GM21515 (cell line): Measurements from ENCODE around the gene ADORA2A.

Experiments used
- ATAC-seq: cut with Tn5 transposase; IDR thresholded peaks from one replicate; pipeline ENCODE4 v1.9.1; 2021; ENCODE audit not compliant: unreplicated experiment

Gene ADORA2A

DNA sequence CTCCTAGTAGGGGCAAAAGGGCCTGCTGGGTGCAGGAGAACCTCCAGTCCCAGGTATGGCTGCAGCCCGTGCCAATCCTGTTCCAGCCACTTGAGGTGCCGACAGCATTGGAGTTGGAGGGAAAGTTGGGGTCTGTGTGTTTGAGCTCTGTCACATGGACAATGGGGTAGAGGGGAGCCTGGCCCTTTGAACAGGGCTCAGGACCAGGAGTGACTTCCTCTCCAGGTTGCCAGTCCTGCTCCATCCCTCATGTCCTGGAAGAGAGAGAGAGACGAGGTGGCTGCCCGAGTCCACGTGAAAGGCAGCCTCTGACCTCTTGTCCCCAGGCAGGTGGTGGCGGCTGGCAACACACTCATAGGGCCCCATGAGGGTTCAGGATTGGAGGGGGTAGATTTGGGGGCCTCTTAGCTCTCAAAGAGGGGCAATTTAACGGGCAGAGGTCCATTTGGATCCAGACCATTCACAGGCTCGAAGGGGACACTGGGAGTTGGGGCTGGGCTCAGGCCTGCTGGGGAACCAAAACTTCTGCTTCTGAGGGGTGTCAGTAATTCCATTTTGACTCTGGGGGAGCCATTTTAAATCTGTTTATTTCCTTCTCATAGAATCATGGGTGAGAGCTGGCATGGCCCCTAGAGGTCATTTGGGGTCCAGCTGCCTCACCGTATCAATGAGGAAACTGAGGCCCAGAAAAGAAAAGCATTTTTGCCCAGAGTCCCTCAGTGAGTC, 4.1 kb downstream of the ADORA2A start:
- no peak for ATAC-seq

DNA sequence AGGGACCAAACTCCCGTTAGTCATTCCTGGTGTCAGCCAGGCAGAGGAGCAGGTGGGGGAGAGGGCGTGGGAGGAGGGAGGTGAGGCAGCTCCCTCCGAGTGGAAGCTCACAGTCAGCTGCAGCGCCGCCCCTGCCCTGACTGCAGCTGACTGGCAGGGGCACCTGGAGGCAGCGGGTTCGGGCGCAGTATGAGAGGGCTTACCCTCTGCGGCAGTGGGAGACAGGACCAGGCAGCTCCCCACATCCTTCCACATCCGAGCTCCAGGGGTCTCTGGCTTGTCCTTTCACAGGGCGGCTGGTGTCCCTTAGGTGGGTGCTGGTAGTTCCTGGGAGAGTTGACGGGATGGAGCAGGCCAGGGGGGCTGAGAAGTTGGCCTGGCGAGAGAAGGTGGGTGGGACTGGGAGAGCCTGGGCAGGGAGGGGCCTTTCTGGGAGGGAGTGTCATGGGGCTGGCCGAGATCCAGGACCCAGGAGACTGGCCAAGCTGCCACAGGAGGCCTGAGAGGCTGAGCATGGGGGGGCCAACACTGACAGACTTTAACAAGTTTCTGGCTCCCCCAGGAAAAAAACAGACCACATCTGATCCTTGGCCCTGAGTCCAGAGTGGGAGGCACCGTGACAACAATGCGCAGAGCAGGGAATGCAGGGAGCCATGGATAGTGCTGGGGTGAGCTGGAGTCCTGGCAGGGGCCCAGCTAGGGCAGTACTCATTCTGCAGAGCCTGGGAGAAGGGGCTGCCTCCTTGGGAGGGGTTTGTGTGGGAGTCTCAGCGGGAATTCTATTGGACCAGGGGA, 4.9 kb downstream of the ADORA2A start:
- ATAC-seq: no peak

DNA sequence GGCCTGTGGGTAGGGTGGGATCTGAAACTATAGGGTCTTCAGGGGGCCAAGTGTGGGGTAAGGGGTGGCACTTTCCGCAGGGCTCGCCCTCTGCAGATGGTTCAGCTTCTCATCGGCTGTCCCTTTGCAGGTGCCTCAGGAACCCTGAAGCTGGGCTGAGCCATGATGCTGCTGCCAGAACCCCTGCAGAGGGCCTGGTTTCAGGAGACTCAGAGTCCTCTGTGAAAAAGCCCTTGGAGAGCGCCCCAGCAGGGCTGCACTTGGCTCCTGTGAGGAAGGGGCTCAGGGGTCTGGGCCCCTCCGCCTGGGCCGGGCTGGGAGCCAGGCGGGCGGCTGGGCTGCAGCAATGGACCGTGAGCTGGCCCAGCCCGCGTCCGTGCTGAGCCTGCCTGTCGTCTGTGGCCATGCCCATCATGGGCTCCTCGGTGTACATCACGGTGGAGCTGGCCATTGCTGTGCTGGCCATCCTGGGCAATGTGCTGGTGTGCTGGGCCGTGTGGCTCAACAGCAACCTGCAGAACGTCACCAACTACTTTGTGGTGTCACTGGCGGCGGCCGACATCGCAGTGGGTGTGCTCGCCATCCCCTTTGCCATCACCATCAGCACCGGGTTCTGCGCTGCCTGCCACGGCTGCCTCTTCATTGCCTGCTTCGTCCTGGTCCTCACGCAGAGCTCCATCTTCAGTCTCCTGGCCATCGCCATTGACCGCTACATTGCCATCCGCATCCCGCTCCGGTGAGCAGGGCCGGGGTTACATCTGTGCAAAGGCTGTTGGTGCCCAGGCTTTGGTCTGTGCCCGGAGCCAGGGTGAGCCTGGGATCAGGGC, 5.8 kb downstream of the ADORA2A start:
- ATAC-seq: no peak

DNA sequence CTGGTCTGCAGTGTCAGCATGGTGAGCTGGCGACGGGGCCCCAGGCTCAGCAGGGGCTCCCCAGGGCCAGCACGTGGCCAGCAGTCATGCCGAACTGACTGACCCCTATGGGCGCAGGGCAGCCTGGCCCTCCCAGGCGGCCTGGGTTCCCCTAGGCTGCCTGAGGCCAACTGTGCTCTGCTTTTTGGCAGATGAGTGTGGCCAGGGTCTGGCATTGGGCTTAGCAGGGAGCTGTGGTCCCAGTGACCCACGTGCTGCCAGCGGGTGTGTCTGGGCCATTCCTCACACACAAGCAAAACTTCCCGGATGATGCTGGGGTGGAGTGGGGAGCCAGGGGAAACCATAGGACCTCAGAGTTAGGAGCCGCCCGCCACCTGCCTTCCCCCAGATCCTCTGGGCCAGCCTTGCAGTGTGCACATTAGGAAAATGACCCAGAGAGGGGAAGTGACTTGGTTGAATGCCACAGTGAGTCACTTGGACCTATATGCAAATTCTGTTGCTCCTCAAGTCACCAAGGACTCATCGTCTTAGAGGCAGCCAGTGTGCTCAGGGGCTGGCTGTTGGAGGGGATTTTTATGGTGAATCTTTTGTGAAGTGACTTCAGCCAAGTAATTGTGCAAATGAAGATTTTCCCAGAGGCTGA, 6.5 kb downstream of the ADORA2A start:
- peak; percentile 52 for ATAC-seq

DNA sequence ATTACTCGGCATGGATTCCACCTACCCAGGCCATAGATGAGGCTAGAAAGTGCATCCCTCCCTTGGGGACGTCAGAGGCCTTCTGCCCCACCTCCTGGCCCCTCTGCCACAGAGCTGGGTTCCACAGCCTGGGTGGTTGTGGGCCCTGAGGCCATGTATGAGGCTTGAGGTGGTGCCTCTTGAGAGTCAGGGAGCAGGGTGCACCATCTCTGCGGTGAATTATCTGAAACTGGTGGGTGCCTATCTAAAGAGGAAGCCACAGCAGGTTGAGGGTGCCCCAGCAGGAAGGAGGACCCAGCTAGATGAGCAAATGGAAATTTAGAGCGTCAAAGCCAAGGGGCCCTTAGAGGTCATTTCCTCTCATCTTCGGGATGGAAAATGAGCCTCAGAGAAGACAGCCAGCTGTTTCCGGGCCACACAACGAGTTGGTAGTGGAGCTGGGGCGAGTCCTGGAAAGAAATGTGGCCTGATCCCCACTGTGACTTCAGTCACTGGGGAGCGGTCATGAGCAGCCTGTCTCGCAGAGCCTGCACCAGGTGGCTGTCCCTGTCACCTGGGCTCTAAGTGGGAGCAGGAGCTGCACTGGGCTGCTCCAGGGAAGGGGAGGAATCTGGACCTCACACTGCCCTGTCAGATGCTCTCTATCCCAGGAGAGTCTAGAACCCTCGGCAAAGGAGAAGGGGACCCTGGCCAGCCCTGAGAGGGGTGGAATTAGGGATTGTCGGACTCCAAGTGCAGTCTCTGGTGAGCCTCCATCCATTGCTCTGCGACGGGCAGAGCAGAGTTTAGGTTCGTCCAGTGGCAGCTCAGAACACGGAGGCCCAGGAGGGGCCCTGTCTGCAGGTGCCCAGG, 7.3 kb downstream of the ADORA2A start:
- peak; percentile 38 for ATAC-seq

DNA sequence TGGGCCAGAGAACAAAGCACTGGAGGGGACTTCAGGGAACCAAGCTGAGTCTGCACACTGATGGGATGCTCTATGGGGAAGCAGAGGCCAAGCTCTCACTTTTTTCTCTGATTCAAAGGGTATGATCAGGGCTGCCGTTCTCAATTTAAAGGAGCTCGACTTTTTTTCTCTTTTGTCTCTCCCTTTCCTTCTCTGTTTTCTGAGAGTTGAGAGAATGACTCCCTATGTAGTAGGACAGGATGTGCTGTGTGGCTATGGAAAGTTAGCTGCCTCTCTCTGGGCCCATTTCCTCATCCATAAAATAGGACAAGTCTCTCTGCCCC, 7.9 kb downstream of the ADORA2A start:
- ATAC-seq: no peak

DNA sequence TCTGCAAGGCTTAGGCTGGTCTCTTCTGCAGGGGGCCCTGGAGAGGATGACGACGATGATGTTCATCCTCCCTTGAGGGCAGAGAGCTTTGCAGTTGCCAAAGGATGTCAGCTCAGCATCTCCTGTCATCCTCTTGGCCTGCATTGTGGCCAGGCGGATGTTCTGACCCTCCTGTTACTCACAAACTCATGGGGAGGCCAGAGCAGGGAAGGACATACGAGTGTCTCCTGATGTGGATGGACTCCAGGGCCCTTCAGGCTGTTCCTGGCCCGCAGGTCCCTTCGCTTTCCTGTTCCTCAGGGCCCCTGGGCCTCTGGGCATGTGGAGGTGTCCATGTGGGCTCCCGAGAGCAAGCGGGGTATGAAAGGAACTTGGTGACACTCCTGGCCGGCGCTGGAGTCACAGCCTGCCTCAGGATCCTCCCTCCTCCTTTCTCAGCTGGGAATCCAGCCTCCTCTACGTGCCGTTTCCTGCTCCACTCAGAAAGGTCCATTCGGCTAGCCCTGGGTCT, 8.5 kb downstream of the ADORA2A start:
- no peak for ATAC-seq

DNA sequence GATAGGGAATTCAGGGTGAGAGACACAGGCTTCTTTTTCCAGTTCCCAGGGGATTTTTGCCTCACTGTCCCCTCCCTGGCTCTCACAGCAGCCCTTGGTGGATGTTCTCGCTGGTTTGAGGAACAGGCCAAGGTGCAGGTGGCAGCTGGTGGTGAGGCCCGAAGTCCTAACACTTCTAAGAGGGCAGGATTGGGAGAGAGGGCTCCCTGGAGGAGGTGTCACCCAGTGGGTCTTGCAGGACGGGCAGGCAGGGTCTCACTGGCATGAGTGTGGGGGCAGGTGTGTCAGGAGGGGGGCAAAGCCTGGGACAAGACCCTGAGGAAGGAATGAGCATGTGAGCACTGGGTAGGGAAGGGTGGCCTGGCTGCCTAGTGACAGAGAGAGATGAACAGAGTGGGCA, 9.2 kb downstream of the ADORA2A start:
- ATAC-seq: no peak

DNA sequence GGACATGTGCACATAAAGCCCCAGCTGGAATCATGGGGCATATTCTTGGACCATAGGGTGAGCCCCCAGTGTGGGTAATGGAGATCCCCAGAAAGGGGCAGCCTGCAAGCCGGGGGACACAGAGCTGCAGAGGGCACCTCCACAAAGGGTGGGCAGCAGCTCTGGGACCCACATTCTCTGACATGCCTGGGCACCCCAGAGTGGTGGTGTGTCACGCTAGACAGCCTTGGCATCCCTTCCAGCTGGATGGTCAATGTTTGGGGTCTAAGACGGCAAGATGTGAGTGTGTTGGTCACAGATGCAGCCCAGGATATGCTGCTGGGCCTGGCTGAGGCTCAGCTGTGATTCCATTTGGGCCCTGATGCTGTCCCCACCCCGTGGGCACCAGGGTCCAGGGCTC, 9.7 kb downstream of the ADORA2A start:
- ATAC-seq: no peak

DNA sequence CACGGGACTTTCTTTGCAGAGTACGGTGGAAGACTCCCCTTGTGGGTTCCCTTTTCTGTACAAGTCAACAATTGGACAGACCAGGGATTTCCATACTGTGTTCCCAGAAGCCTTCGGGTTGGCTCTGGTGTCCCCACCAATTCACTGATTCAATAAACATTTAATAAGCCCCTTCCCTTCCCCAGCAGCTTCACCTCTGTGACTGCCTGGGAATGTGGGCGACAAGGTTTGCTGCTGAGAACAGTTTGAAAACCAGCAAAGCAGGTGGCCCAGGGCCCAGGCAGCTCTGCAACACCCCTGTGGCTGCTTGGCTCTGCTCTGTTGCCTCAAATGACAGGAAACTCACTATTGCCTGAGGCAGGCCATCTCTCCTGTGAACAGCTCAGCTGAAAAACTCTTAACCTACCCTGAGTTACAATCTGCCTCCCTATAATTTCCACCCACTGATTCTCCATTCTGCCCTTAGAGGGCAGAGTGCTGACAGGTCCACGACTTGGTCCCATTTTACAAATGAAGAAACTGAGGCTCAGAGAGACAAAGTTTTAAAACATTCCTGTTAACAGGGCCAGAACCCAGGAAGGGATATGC, 10.4 kb downstream of the ADORA2A start:
- ATAC-seq: no peak

DNA sequence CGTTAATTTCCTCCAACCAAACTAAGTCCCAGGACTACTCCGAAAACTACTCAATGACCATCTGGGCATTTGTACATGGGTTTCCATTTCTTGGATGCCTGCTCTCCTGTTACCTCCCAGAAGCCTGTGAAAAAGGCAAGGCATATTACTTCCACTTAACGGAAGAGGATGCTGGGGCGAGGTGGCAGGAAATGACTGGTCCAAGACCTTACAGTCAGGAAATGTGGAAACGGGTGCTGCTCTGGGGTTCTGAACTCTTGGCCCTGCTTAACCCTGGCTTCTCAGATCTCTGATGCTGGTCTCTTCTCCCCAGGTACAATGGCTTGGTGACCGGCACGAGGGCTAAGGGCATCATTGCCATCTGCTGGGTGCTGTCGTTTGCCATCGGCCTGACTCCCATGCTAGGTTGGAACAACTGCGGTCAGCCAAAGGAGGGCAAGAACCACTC, 12.9 kb downstream of the ADORA2A start:
- ATAC-seq: no peak

DNA sequence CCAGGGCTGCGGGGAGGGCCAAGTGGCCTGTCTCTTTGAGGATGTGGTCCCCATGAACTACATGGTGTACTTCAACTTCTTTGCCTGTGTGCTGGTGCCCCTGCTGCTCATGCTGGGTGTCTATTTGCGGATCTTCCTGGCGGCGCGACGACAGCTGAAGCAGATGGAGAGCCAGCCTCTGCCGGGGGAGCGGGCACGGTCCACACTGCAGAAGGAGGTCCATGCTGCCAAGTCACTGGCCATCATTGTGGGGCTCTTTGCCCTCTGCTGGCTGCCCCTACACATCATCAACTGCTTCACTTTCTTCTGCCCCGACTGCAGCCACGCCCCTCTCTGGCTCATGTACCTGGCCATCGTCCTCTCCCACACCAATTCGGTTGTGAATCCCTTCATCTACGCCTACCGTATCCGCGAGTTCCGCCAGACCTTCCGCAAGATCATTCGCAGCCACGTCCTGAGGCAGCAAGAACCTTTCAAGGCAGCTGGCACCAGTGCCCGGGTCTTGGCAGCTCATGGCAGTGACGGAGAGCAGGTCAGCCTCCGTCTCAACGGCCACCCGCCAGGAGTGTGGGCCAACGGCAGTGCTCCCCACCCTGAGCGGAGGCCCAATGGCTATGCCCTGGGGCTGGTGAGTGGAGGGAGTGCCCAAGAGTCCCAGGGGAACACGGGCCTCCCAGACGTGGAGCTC, 13.5 kb downstream of the ADORA2A start:
- no peak for ATAC-seq

DNA sequence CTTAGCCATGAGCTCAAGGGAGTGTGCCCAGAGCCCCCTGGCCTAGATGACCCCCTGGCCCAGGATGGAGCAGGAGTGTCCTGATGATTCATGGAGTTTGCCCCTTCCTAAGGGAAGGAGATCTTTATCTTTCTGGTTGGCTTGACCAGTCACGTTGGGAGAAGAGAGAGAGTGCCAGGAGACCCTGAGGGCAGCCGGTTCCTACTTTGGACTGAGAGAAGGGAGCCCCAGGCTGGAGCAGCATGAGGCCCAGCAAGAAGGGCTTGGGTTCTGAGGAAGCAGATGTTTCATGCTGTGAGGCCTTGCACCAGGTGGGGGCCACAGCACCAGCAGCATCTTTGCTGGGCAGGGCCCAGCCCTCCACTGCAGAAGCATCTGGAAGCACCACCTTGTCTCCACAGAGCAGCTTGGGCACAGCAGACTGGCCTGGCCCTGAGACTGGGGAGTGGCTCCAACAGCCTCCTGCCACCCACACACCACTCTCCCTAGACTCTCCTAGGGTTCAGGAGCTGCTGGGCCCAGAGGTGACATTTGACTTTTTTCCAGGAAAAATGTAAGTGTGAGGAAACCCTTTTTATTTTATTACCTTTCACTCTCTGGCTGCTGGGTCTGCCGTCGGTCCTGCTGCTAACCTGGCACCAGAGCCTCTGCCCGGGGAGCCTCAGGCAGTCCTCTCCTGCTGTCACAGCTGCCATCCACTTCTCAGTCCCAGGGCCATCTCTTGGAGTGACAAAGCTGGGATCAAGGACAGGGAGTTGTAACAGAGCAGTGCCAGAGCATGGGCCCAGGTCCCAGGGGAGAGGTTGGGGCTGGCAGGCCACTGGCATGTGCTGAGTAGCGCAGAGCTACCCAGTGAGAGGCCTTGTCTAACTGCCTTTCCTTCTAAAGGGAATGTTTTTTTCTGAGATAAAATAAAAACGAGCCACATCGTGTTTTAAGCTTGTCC, 14.3 kb downstream of the ADORA2A start:
- no peak for ATAC-seq

DNA sequence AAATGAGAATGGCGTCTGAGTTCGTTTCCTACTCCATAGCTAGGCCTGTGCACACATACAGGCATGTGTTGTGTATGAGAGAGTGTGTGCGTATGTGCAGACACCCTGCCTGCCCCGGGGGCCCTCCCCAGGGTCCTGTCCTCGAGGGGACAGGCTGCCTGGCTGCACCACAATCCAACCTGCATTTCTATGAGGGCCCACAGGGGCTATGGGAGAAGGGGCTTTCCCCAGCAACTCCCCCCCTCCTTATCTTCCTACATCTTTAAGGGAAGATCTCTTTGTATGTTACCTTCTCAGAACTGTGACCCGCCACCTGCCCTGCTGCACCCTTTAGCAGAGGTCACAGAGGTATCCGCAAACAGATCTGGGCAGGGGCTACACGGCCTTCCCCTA, 14.9 kb downstream of the ADORA2A start:
- ATAC-seq: no peak

DNA sequence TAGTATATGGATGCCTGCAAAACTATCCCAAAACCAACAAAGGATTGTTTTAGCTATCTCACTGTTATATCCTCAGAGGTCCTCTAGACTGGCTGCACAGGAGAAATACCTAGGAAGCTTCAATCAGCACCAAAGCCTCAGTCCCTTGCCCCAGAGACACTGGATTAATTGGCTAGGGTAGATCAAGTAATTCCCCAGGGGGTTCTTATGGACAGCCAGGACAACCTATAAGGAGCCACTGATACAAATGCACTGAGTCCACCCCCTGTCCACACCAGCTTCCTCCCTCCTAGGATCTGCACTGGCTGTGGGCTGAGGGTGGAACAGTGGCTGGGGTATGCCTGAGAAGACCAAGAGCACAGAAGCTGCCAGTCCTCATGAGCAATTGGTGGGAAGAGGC, 16.3 kb downstream of the ADORA2A start:
- ATAC-seq: no peak

DNA sequence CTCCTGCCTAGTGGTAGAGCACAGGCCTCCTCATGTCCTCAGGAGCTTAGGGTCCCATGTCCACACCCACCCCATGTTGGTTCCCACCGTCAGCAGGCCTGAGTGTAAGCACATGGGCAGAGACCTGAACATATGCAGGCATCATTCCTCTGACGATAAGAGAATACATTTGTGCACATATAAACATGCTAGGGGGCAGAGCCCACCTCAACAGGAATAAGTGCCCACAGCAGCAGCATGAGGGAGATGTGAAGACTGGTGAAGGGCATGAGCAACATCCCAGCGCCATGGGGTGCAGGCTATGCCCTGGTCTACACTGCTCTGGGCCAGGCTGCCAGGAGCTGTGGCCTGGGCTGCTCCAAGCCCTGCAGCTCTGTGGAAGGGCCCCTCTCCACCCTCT, 16.9 kb downstream of the ADORA2A start:
- no peak for ATAC-seq

DNA sequence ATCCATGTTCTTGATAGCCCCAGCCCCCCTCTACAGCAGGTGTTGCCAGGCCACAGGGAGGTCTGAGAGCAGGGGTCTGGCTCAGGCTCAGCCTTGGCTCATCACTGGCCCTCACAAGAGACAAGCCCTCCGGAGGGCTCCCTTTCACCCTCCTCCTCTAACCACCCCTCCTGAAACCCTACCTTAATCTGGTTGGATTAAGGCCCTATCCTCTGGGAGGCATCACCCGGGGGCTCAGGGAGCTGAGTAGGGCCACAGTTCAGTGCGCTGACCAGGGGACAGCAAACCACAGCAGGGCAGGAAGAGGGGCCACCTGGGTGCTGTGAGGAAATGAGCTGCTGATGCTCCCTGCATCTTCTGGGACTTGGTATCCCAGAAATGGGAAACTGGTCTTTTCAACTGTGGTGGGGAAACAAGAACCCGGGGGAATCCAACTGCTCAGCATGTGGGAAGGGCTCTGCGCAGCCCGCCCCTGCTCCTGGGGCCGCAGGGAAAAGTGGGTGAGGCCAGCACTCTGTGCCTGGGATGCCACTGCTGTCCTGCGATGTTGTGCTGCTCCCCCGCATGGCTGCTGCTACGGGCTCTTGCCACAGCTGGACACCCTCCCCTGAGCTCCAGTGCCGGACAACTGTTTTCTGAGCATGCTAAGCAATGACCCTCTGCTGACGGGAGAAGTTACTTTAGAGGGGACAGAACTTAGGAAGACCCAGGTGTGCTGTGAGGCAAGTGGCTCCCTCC, 17.5 kb downstream of the ADORA2A start:
- ATAC-seq: no peak
